ENCODE data around the gene GANAB.
"Not testable (repeated sequence)": the region's sequence is repeated elsewhere in the genome, so short reads cannot be mapped to it uniquely, and the experiment has no call there.

The GANAB gene

GRCh38 chr11:62676698-62677097, 30.3 kb upstream of the GANAB start:
- Histone ChIP-seq H3K9me3 (replicated peaks; ENCODE audit: insufficient read depth, low read length) (no peaks in the 10 kb centered on the region), H3K79me2 (ENCODE audit: low read length) (peaks cover 61% of the 10 kb centered on the region), H3K27me3 (replicated peaks; ENCODE audit: insufficient read depth, low read length) (no peaks in the 10 kb centered on the region), H3K36me3 (replicated peaks; ENCODE audit: insufficient read depth, low read length) (no peaks in the 10 kb centered on the region; the same call in none of the 2 replicates), H3F3A (ENCODE audit: insufficient read depth, low read length) (peaks cover 21% of the 10 kb centered on the region; the same call in 1 of the 2 replicates), H3K9me2 (replicated peaks; ENCODE audit: insufficient read depth, low read length) (no peaks in the 10 kb centered on the region), H3K4me3 (ENCODE audit: low read length) (no peak overlapping the region), H3K4me2 (ENCODE audit: low read depth, low read length) (no peak overlapping the region), H3K27ac (ENCODE audit: low read length) (no peak overlapping the region), H4K20me1 (ENCODE audit: insufficient read depth, low read length) (no peaks in the 10 kb centered on the region), H3K9ac (ENCODE audit: low read length) (no peak overlapping the region), H2AFZ (ENCODE audit: low read length) (no peak overlapping the region), H3K4me1 (ENCODE audit: low read length) (peaks cover 18% of the 10 kb centered on the region)
- no peak for DNase-seq
- TF ChIP-seq EZH2phosphoT487 (IDR thresholded peaks at IDR 0.05; ENCODE audit: low read length), result no peak
- no peak for TF ChIP-seq CTCF (IDR thresholded peaks at IDR 0.05; ENCODE audit: low read length)
- no peak for TF ChIP-seq EZH2 (optimal IDR thresholded peaks at IDR 0.05; ENCODE audit: low read depth, low read length)

GRCh38 chr11:62675415-62675814, 29.0 kb upstream of the GANAB start:
- not testable (repeated sequence) for H3K9me3 ChIP-seq (replicated peaks; ENCODE audit: insufficient read depth, low read length); H3K27ac ChIP-seq (ENCODE audit: low read length); H3K4me3 ChIP-seq (ENCODE audit: low read length); H3K27me3 ChIP-seq (replicated peaks; ENCODE audit: insufficient read depth, low read length); H4K20me1 ChIP-seq (ENCODE audit: insufficient read depth, low read length); H3K36me3 ChIP-seq (replicated peaks; ENCODE audit: insufficient read depth, low read length); DNase-seq; H2AFZ ChIP-seq (ENCODE audit: low read length); H3K9ac ChIP-seq (ENCODE audit: low read length); H3K9me2 ChIP-seq (replicated peaks; ENCODE audit: insufficient read depth, low read length); H3K4me2 ChIP-seq (ENCODE audit: low read depth, low read length)
- Histone ChIP-seq H3F3A (ENCODE audit: insufficient read depth, low read length) (peaks cover 22% of the 10 kb centered on the region; the same call in 1 of the 2 replicates), H3K4me1 (ENCODE audit: low read length) (peaks cover 18% of the 10 kb centered on the region), H3K79me2 (ENCODE audit: low read length) (peaks cover 71% of the 10 kb centered on the region)

- Histone ChIP-seq H3K4me3 (ENCODE audit: low read length) (no peak overlapping the region), H4K20me1 (ENCODE audit: insufficient read depth, low read length) (no peaks in the 10 kb centered on the region), H3K9ac (ENCODE audit: low read length) (no peak overlapping the region), H3K36me3 (replicated peaks; ENCODE audit: insufficient read depth, low read length) (no peaks in the 10 kb centered on the region; the same call in none of the 2 replicates), H3K27ac (ENCODE audit: low read length) (no peak overlapping the region), H3K4me1 (ENCODE audit: low read length) (peaks cover 17% of the 10 kb centered on the region), H3F3A (ENCODE audit: insufficient read depth, low read length) (peaks cover 33% of the 10 kb centered on the region), H3K79me2 (ENCODE audit: low read length) (peaks cover 60% of the 10 kb centered on the region), H2AFZ (ENCODE audit: low read length) (no peak overlapping the region), H3K9me2 (replicated peaks; ENCODE audit: insufficient read depth, low read length) (no peaks in the 10 kb centered on the region), H3K4me2 (ENCODE audit: low read depth, low read length) (peak overlapping the region; percentile 83; the same call in 1 of the 2 replicates), H3K27me3 (replicated peaks; ENCODE audit: insufficient read depth, low read length) (no peaks in the 10 kb centered on the region), H3K9me3 (replicated peaks; ENCODE audit: insufficient read depth, low read length) (no peaks in the 10 kb centered on the region)
- DNase-seq, result no peak
- TF ChIP-seq CTCF (IDR thresholded peaks at IDR 0.05; ENCODE audit: low read length), result no peak
- no peak for TF ChIP-seq EZH2phosphoT487 (IDR thresholded peaks at IDR 0.05; ENCODE audit: low read length)
- TF ChIP-seq EZH2 (optimal IDR thresholded peaks at IDR 0.05; ENCODE audit: low read depth, low read length), result no peak
Measured at GRCh38 chr11:62673196-62673525, 26.7 kb upstream of the GANAB start.

GRCh38 chr11:62671608-62672389, 25.4 kb upstream of the GANAB start, which contains the start of the genes LBHD1 and UQCC3:
Gene LBHD1 (minus strand): TSS chr11:62672267. CDS start chr11:62670031, 2,236 bp downstream.
Gene UQCC3 (plus strand): TSS chr11:62671673. CDS start chr11:62671746, 73 bp downstream.
- Histone ChIP-seq H3K9me2 (replicated peaks; ENCODE audit: insufficient read depth, low read length) (no peaks in the 10 kb centered on the region), H3K79me2 (ENCODE audit: low read length) (peaks cover 57% of the 10 kb centered on the region), H3K9ac (ENCODE audit: low read length) (peak within 1 kb of the TSS; percentile 89), H3K9me3 (replicated peaks; ENCODE audit: insufficient read depth, low read length) (no peaks in the 10 kb centered on the region), H3K4me3 (ENCODE audit: low read length) (peak within 1 kb of the TSS; percentile 98), H3K4me1 (ENCODE audit: low read length) (peaks cover 8% of the 10 kb centered on the region), H4K20me1 (ENCODE audit: insufficient read depth, low read length) (no peaks in the 10 kb centered on the region), H3K4me2 (ENCODE audit: low read depth, low read length) (peak within 1 kb of the TSS; percentile 83), H3K27me3 (replicated peaks; ENCODE audit: insufficient read depth, low read length) (no peaks in the 10 kb centered on the region), H3F3A (ENCODE audit: insufficient read depth, low read length) (peaks cover 42% of the 10 kb centered on the region), H2AFZ (ENCODE audit: low read length) (peak within 1 kb of the TSS; percentile 87), H3K27ac (ENCODE audit: low read length) (peak within 1 kb of the TSS; percentile 65), H3K36me3 (replicated peaks; ENCODE audit: insufficient read depth, low read length) (no peaks in the 10 kb centered on the region; the same call in none of the 2 replicates)
- TF ChIP-seq CTCF (IDR thresholded peaks at IDR 0.05; ENCODE audit: low read length), result no peak
- TF ChIP-seq EZH2 (optimal IDR thresholded peaks at IDR 0.05; ENCODE audit: low read depth, low read length), result no peak
- TF ChIP-seq EZH2phosphoT487 (IDR thresholded peaks at IDR 0.05; ENCODE audit: low read length), result no peak
- peak; percentile 86 for DNase-seq
